ENCODE measurements around the gene FAM20C. TPM values are rescaled to one million over a fixed set of nuclear protein-coding genes. Genes with fewer than 3 reads are reported as not detected.

The FAM20C gene
- total RNA-seq, 3 donors from 2014 or later (not counting 1 experiment from before 2014, with no cell fraction given), result 1.2 to 8.6 (median 3.9) TPM

DNA sequence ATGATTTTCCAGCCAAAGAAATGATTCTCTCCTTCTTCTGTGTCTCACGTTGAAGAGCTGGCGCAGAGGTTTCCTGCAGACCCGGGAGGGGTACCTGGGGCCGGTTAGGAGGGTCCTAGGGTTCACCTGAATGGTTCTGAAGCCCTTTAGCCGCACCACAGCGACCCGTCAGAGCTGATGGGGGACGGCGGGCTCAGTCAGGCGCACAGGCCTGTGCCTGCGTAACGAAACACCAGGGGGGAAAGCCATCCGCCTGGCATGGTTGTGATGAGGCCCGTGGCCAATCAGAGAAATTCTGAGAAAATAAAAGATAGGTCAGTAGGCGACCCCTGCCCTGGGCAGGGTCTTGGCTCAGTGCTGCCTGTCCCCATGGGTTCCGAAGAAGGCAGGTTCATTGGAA, 35.6 kb downstream of the FAM20C start:
- Histone ChIP-seq H3K9me3 (ENCODE audit: control insufficient read depth, insufficient read depth, low read length) (no peaks in the 10 kb centered on the region), H3K36me3 (ENCODE audit: control insufficient read depth, insufficient read depth, low read length) (no peaks in the 10 kb centered on the region), H3K27me3 (ENCODE audit: control insufficient read depth, insufficient read depth, low read length) (no peaks in the 10 kb centered on the region), H3K27ac (ENCODE audit: low read length) (no peak overlapping the region), H3K4me1 (ENCODE audit: control insufficient read depth, insufficient read depth, low read length) (no peaks in the 10 kb centered on the region), H3K4me3 (ENCODE audit: low read length) (no peak overlapping the region)
- DNase-seq (no peak), ATAC-seq (no peak)
- H3K9me3 Mint-ChIP-seq, result no peaks in the 10 kb centered on the region
- no peak overlapping the region for H3K4me3 Mint-ChIP-seq
- H3K36me3 Mint-ChIP-seq, result no peaks in the 10 kb centered on the region
- 87% methylated on average over 16 of the region's 16 CpGs for WGBS (ENCODE audit: insufficient coverage)
- no peaks in the 10 kb centered on the region for H3K27me3 Mint-ChIP-seq (ENCODE audit: low read depth in 2 of 2)
- no peak overlapping the region for H3K27ac Mint-ChIP-seq
- H3K4me1 Mint-ChIP-seq, result no peaks in the 10 kb centered on the region
- TF ChIP-seq, protein P1, sequence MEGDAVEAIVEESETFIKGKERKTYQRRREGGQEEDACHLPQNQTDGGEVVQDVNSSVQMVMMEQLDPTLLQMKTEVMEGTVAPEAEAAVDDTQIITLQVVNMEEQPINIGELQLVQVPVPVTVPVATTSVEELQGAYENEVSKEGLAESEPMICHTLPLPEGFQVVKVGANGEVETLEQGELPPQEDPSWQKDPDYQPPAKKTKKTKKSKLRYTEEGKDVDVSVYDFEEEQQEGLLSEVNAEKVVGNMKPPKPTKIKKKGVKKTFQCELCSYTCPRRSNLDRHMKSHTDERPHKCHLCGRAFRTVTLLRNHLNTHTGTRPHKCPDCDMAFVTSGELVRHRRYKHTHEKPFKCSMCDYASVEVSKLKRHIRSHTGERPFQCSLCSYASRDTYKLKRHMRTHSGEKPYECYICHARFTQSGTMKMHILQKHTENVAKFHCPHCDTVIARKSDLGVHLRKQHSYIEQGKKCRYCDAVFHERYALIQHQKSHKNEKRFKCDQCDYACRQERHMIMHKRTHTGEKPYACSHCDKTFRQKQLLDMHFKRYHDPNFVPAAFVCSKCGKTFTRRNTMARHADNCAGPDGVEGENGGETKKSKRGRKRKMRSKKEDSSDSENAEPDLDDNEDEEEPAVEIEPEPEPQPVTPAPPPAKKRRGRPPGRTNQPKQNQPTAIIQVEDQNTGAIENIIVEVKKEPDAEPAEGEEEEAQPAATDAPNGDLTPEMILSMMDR (IDR thresholded peaks at IDR 0.05), result no peak
- intact Hi-C loops (cut with micrococcal nuclease), result no loop called here

- Mint-ChIP-seq H3K4me1 (no peaks in the 10 kb centered on the region), H3K36me3 (no peaks in the 10 kb centered on the region), H3K27me3 (ENCODE audit: low read depth in 2 of 2) (no peaks in the 10 kb centered on the region), H3K4me3 (no peak overlapping the region), H3K27ac (no peak overlapping the region), H3K9me3 (no peaks in the 10 kb centered on the region)
- H3K27me3 ChIP-seq (ENCODE audit: control insufficient read depth, insufficient read depth, low read length), result no peaks in the 10 kb centered on the region
- intact Hi-C loops (cut with micrococcal nuclease), result no loop called here
- H3K4me3 ChIP-seq (ENCODE audit: low read length), result no peak overlapping the region
- H3K36me3 ChIP-seq (ENCODE audit: control insufficient read depth, insufficient read depth, low read length), result no peaks in the 10 kb centered on the region
- 90% methylated on average over 9 of the region's 12 CpGs for WGBS (ENCODE audit: insufficient coverage)
- DNase-seq, result no peak
- TF ChIP-seq, protein P1 (IDR thresholded peaks at IDR 0.05), result no peak
- no peak for ATAC-seq
- H3K4me1 ChIP-seq (ENCODE audit: control insufficient read depth, insufficient read depth, low read length), result no peaks in the 10 kb centered on the region
- no peaks in the 10 kb centered on the region for H3K9me3 ChIP-seq (ENCODE audit: control insufficient read depth, insufficient read depth, low read length)
- no peak overlapping the region for H3K27ac ChIP-seq (ENCODE audit: low read length)
Observed at GRCh38 chr7:228610-229009, 36.2 kb downstream of the FAM20C start.

GRCh38 chr7:229184-229964, 37.0 kb downstream of the FAM20C start:
- Histone ChIP-seq H3K27ac (ENCODE audit: low read length) (no peak overlapping the region), H3K36me3 (ENCODE audit: control insufficient read depth, insufficient read depth, low read length) (no peaks in the 10 kb centered on the region), H3K4me3 (ENCODE audit: low read length) (no peak overlapping the region), H3K9me3 (ENCODE audit: control insufficient read depth, insufficient read depth, low read length) (no peaks in the 10 kb centered on the region), H3K27me3 (ENCODE audit: control insufficient read depth, insufficient read depth, low read length) (no peaks in the 10 kb centered on the region), H3K4me1 (ENCODE audit: control insufficient read depth, insufficient read depth, low read length) (no peaks in the 10 kb centered on the region)
- no peak overlapping the region for H3K4me3 Mint-ChIP-seq
- no peak overlapping the region for H3K27ac Mint-ChIP-seq
- H3K27me3 Mint-ChIP-seq (ENCODE audit: low read depth in 2 of 2), result no peaks in the 10 kb centered on the region
- TF ChIP-seq, protein P1 (IDR thresholded peaks at IDR 0.05), result no peak
- ATAC-seq (no peak), DNase-seq (no peak)
- no peaks in the 10 kb centered on the region for H3K4me1 Mint-ChIP-seq
- no peaks in the 10 kb centered on the region for H3K9me3 Mint-ChIP-seq
- no peaks in the 10 kb centered on the region for H3K36me3 Mint-ChIP-seq
- 93% methylated on average over 29 of the region's 29 CpGs for WGBS (ENCODE audit: insufficient coverage)
- intact Hi-C loops (cut with micrococcal nuclease), result no loop called here

- DNase-seq, result no peak
- no peaks in the 10 kb centered on the region for H3K36me3 ChIP-seq (ENCODE audit: control insufficient read depth, insufficient read depth, low read length)
- Mint-ChIP-seq H3K9me3 (no peaks in the 10 kb centered on the region), H3K27ac (no peak overlapping the region), H3K27me3 (ENCODE audit: low read depth in 2 of 2) (no peaks in the 10 kb centered on the region), H3K4me1 (no peaks in the 10 kb centered on the region), H3K36me3 (no peaks in the 10 kb centered on the region), H3K4me3 (no peak overlapping the region)
- no peaks in the 10 kb centered on the region for H3K27me3 ChIP-seq (ENCODE audit: control insufficient read depth, insufficient read depth, low read length)
- no peak overlapping the region for H3K4me3 ChIP-seq (ENCODE audit: low read length)
- no peaks in the 10 kb centered on the region for H3K9me3 ChIP-seq (ENCODE audit: control insufficient read depth, insufficient read depth, low read length)
- ATAC-seq, result no peak
- WGBS (ENCODE audit: insufficient coverage), result 87% methylated on average over 17 of the region's 17 CpGs
- no peaks in the 10 kb centered on the region for H3K4me1 ChIP-seq (ENCODE audit: control insufficient read depth, insufficient read depth, low read length)
- no peak overlapping the region for H3K27ac ChIP-seq (ENCODE audit: low read length)
- TF ChIP-seq, protein P1 (IDR thresholded peaks at IDR 0.05), result no peak
- intact Hi-C loops (cut with micrococcal nuclease), result no loop called here
Observed at GRCh38 chr7:230274-230673, 37.9 kb downstream of the FAM20C start.

Data from natural killer cell (primary cell).